ENCODE data around the gene SIL1.

DNA sequence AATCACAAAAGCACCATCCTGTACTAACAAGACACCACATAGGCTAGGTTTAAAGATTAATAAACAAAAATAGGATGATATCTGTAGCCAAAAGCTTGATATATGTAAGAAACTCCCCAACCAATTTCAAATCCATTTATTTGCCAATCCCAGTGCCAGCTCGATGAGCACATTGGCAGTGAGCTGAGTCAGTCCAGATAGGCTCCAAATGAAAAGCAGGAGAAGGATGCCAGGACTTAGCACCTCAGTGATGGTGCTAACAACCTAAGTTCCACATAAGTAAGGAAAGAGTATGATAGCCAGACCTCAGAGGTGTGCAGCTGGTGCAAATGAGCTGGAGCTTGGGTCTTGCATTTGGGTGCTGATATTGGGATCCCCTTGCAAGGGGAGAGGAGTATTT lies 158.1 kb downstream of the SIL1 start:
- TF ChIP-seq EZH2 (IDR thresholded peaks at IDR 0.05; ENCODE audit: insufficient read depth, poor library complexity, severe bottlenecking) (no peak), EZH2phosphoT487 (IDR thresholded peaks at IDR 0.05; ENCODE audit: insufficient read depth, low read depth) (no peak)
